Measurements from ENCODE around the gene EXOSC9. TPM values are rescaled to one million over a fixed set of nuclear protein-coding genes. Genes with fewer than 3 reads are reported as not detected.

EXOSC9 gene
- total RNA-seq, 4 donors from 2014 or later, result 10.1 to 21.6 (median 13.9) TPM

GRCh38 chr4:121777625-121778024 is 23.5 kb upstream of the EXOSC9 start:
- TF ChIP-seq EP300 (IDR thresholded peaks at IDR 0.05), result no peak
- no peak for TF ChIP-seq POLR2A (IDR thresholded peaks at IDR 0.05; ENCODE audit: low read depth)
- no peak for TF ChIP-seq POLR2AphosphoS5 (IDR thresholded peaks at IDR 0.05)
- TF ChIP-seq CTCF (IDR thresholded peaks at IDR 0.05), result no peak
- H3K9me3 ChIP-seq, result no peaks in the 10 kb centered on the region
- no peak overlapping the region for H3K27ac ChIP-seq (replicated peaks in 1 of 4)
- DNase-seq (ENCODE audit: extremely low spot score), result no peak
- 52% methylated on average over 3 of the region's 3 CpGs for WGBS
- H3K36me3 ChIP-seq, result no peaks in the 10 kb centered on the region
- no peak overlapping the region for H3K4me3 ChIP-seq
- intact Hi-C loops (cut with DNase I), result no loop called here
- H3K4me1 ChIP-seq, result no peaks in the 10 kb centered on the region
- peaks cover 0 to 12% (median 0%) of the 10 kb centered on the region in 4 donors for H3K27me3 ChIP-seq

- peak in 1 of 2 donors; percentile 35 for TF ChIP-seq POLR2AphosphoS5 (IDR thresholded peaks at IDR 0.05)
- no peak for TF ChIP-seq EP300 (IDR thresholded peaks at IDR 0.05)
- no peak for TF ChIP-seq POLR2A (IDR thresholded peaks at IDR 0.05; ENCODE audit: low read depth)
- DNase-seq (ENCODE audit: extremely low spot score), result no peak
- peaks cover 0 to under 1% (median 0%) of the 10 kb centered on the region in 4 donors for H3K9me3 ChIP-seq
- intact Hi-C loops (cut with DNase I), result no loop called here
- WGBS, result 37% methylated on average over 8 of the region's 8 CpGs
- no peaks in the 10 kb centered on the region for H3K36me3 ChIP-seq
- H3K4me3 ChIP-seq, result no peak overlapping the region
- H3K4me1 ChIP-seq, result no peaks in the 10 kb centered on the region
- H3K27me3 ChIP-seq, result peaks cover 0 to 12% (median 0%) of the 10 kb centered on the region in 4 donors
- no peak overlapping the region for H3K27ac ChIP-seq (replicated peaks in 1 of 4)
These were observed 22.0 kb upstream of the EXOSC9 start for GRCh38 chr4:121778991-121779628.

GRCh38 chr4:121783210-121783609 is 17.9 kb upstream of the EXOSC9 start:
- H3K4me3 ChIP-seq, result no peak overlapping the region
- peaks cover 0 to 6% (median 0%) of the 10 kb centered on the region in 4 donors for H3K9me3 ChIP-seq
- DNase-seq (ENCODE audit: extremely low spot score), result no peak
- WGBS, result 77% methylated on average over 1 of the region's 1 CpG
- intact Hi-C loops (cut with DNase I), result no loop called here
- H3K27ac ChIP-seq (replicated peaks in 1 of 4), result no peak overlapping the region
- TF ChIP-seq POLR2AphosphoS5 (IDR thresholded peaks at IDR 0.05) (no peak), EP300 (IDR thresholded peaks at IDR 0.05) (no peak), CTCF (IDR thresholded peaks at IDR 0.05) (no peak), POLR2A (IDR thresholded peaks at IDR 0.05; ENCODE audit: low read depth) (no peak)
- no peaks in the 10 kb centered on the region for H3K4me1 ChIP-seq
- H3K36me3 ChIP-seq, result no peaks in the 10 kb centered on the region
- H3K27me3 ChIP-seq, result peaks cover 0 to 16% (median 0%) of the 10 kb centered on the region in 4 donors

GRCh38 chr4:121784401-121784800 is 16.7 kb upstream of the EXOSC9 start:
- intact Hi-C loops (cut with DNase I), result no loop called here
- Histone ChIP-seq H3K27me3 (peaks cover 0 to 26% (median 0%) of the 10 kb centered on the region in 4 donors), H3K4me1 (no peaks in the 10 kb centered on the region), H3K36me3 (no peaks in the 10 kb centered on the region), H3K4me3 (no peak overlapping the region), H3K9me3 (peaks cover 0 to 6% (median 0%) of the 10 kb centered on the region in 4 donors), H3K27ac (replicated peaks in 1 of 4) (peak overlapping the region in 1 of 4 donors; percentile 32)
- no peak for TF ChIP-seq POLR2AphosphoS5 (IDR thresholded peaks at IDR 0.05)
- DNase-seq (ENCODE audit: extremely low spot score), result no peak
- 100% methylated on average over 1 of the region's 1 CpG for WGBS

GRCh38 chr4:121784975-121785374 is 16.1 kb upstream of the EXOSC9 start:
- no peak overlapping the region for H3K4me3 ChIP-seq

More at GRCh38 chr4:121784975-121785374, 16.1 kb upstream of the EXOSC9 start:
- intact Hi-C loops (cut with DNase I), result no loop called here
- H3K9me3 ChIP-seq, result peaks cover 0 to 6% (median 0%) of the 10 kb centered on the region in 4 donors
- no peaks in the 10 kb centered on the region for H3K36me3 ChIP-seq
- DNase-seq (ENCODE audit: extremely low spot score), result no peak
- no peak for TF ChIP-seq CTCF (IDR thresholded peaks at IDR 0.05)
- no peak for TF ChIP-seq POLR2A (IDR thresholded peaks at IDR 0.05; ENCODE audit: low read depth)
- TF ChIP-seq EP300 (IDR thresholded peaks at IDR 0.05), result no peak
- no peak for TF ChIP-seq POLR2AphosphoS5 (IDR thresholded peaks at IDR 0.05)
- H3K27ac ChIP-seq (replicated peaks in 1 of 4), result peak overlapping the region in 1 of 4 donors; percentile 62
- 53% methylated on average over 2 of the region's 2 CpGs for WGBS
- H3K4me1 ChIP-seq, result no peaks in the 10 kb centered on the region
- H3K27me3 ChIP-seq, result peaks cover 0 to 28% (median 0%) of the 10 kb centered on the region in 4 donors

Data from esophagus muscularis mucosa (tissue), 4 donors.